ENCODE data around the gene WWC2. TPM values are rescaled to one million over a fixed set of nuclear protein-coding genes. Genes with fewer than 3 reads are reported as not detected.

WWC2 gene
- total RNA-seq, 1 experiment from 2014 or later, result 39.1 TPM

DNA sequence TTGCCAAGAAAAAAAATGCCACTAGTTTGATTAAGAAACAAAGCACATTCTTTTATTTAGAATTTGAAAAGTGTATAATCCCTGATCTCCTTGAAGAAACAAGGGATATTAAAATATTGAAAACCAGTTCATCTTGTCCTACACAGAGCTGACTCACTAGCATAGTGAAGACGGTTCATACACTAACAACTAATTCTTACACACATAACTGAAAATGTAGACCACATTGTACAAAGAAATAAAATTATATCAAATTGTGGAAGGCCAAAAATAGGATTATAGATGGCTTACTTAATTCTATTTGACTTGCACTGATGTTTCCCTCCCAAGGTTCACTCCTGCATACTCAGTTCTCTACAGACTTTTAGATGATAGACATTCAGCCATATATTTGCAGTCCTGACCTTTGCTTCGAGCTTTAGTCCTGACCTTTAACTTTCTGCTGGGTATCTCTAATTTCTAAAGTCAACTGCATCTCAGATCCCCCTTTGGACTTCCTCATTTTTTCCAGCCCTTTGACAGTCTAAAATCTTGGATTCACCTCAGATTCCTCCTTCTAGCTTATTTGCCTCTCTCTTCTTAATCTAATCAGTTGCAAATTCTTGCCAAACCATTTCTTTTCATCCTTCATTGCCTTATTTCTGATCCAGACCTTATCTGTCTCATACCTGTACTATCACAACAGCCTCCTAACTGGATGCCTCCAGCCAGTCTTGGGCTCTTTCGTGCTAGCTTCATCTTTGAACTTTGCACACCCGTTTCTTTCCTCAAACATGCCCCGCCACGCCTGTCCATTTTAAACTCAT lies 4.5 kb upstream of the WWC2 start:
- RAD21 ChIA-PET (ENCODE audit: low non-redundant PET in 1 of 2, low total read pairs in 2 of 2, uncharacterized antibody in 2 of 2, unreplicated experiment in 2 of 2), result no interaction called here

More for the DNA sequence above, 4.5 kb upstream of the WWC2 start:
- no peak overlapping the region for H3K27ac ChIP-seq (ENCODE audit: low read depth, low read length)
- BruUV-seq (replicated peaks), result no TSS peak
- POLR2A ChIA-PET, result no interaction called here
- ATAC-seq (no peak), DNase-seq (ENCODE audit: low read depth, low spot score) (no peak)
- TF ChIP-seq, protein P1, sequence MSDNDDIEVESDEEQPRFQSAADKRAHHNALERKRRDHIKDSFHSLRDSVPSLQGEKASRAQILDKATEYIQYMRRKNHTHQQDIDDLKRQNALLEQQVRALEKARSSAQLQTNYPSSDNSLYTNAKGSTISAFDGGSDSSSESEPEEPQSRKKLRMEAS (IDR thresholded peaks at IDR 0.05), result no peak
- no peak for TF ChIP-seq CEBPB (IDR thresholded peaks at IDR 0.05; ENCODE audit: low read depth)
- no peak for TF ChIP-seq EZH2 (IDR thresholded peaks at IDR 0.05)
- no peak for TF ChIP-seq SRF (IDR thresholded peaks at IDR 0.05; ENCODE audit: low read depth)
- no peak for TF ChIP-seq ELF1 (IDR thresholded peaks at IDR 0.05; ENCODE audit: borderline replicate concordance, low read depth)
- no peak for TF ChIP-seq RAD21 (IDR thresholded peaks at IDR 0.05; ENCODE audit: low read depth)
- no peak for TF ChIP-seq EZH2phosphoT487 (IDR thresholded peaks at IDR 0.05; ENCODE audit: borderline replicate concordance)
- no peak for TF ChIP-seq ZBTB33 (IDR thresholded peaks at IDR 0.05; ENCODE audit: extremely low read depth, insufficient replicate concordance, low read length)
- TF ChIP-seq POLR2A (IDR thresholded peaks at IDR 0.05; ENCODE audit: borderline replicate concordance, extremely low read depth, insufficient read depth, insufficient read length), result no peak
- TF ChIP-seq SP1 (IDR thresholded peaks at IDR 0.05; ENCODE audit: low read depth), result no peak
- TF ChIP-seq TCF7L2 (IDR thresholded peaks at IDR 0.05; ENCODE audit: borderline replicate concordance, extremely low read depth, insufficient read depth, insufficient read length), result no peak
- TF ChIP-seq YY1 (IDR thresholded peaks at IDR 0.05; ENCODE audit: extremely low read depth, insufficient replicate concordance, low read depth, low read length), result no peak
- H3K4me2 ChIP-seq (ENCODE audit: low read length), result no peak overlapping the region
- no peaks in the 10 kb centered on the region for H3K9me3 ChIP-seq (ENCODE audit: control insufficient read depth in 1 of 2, insufficient read depth in 1 of 2, low read depth in 1 of 2, low read length in 2 of 2)
- CTCF ChIA-PET, result no interaction called here
- peaks cover 4 to 12% of the 10 kb centered on the region in 2 experiments; a peak in 3 of 4 replicates for H3K4me1 ChIP-seq (ENCODE audit: control insufficient read depth in 1 of 2, insufficient read depth in 2 of 2, low read length in 2 of 2)
- intact Hi-C loops (cut with micrococcal nuclease), result no loop called here
- no peaks in the 10 kb centered on the region for H3K27me3 ChIP-seq (ENCODE audit: insufficient read depth, low read length)
- no peaks in the 10 kb centered on the region for H4K20me1 ChIP-seq (ENCODE audit: insufficient read depth)
- peaks cover under 1% of the 10 kb centered on the region; the same call in 1 of the 2 replicates for H3K79me2 ChIP-seq (ENCODE audit: insufficient read depth, low read length)
- H3K4me3 ChIP-seq (replicated peaks in 1 of 2; ENCODE audit: low read depth in 1 of 2, low read length in 2 of 2), result no peak overlapping the region
- H2AFZ ChIP-seq (ENCODE audit: low read depth, low read length, poor library complexity, severe bottlenecking), result no peak overlapping the region
- no peaks in the 10 kb centered on the region for H3K36me3 ChIP-seq (ENCODE audit: control insufficient read depth in 1 of 2, insufficient read depth in 2 of 2, low read length in 2 of 2)
- H3K9me2 ChIP-seq (ENCODE audit: insufficient read depth), result no peaks in the 10 kb centered on the region
- H3K9ac ChIP-seq (ENCODE audit: low read length), result no peak overlapping the region
